Measurements from ENCODE around the gene NDUFS7.

The NDUFS7 gene

DNA sequence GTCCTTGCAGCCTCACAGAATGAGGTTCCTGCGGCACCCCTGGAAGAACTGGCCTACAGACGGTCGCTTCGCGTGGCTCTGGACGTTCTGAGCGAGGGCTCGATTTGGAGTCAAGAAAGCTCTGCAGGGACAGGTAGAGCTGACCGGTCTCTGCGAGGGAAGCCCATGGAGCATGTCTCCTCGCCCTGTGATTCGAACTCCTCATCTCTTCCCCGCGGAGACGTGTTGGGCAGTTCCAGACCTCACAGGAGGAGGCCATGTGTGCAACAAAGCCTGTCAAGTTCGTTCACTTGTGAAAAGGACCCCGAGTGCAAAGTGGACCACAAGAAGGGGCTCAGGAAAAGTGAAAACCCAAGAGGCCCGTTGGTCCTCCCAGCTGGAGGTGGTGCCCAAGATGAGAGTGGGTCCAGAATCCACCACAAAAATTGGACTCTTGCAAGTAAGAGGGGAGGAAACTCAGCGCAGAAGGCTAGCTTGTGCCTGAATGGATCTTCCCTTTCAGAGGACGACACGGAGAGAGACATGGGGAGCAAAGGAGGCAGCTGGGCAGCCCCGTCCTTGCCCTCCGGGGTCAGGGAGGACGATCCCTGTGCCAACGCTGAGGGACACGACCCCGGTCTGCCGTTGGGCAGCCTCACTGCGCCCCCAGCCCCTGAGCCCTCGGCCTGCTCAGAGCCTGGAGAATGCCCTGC lies 23.4 kb upstream of the NDUFS7 start:
- no peak for DNase-seq (ENCODE audit: insufficient read length, low spot score)
- no peak for TF ChIP-seq POLR2A (IDR thresholded peaks at IDR 0.05; ENCODE audit: low read depth, low read length)
- FAIRE-seq: no peak

DNA sequence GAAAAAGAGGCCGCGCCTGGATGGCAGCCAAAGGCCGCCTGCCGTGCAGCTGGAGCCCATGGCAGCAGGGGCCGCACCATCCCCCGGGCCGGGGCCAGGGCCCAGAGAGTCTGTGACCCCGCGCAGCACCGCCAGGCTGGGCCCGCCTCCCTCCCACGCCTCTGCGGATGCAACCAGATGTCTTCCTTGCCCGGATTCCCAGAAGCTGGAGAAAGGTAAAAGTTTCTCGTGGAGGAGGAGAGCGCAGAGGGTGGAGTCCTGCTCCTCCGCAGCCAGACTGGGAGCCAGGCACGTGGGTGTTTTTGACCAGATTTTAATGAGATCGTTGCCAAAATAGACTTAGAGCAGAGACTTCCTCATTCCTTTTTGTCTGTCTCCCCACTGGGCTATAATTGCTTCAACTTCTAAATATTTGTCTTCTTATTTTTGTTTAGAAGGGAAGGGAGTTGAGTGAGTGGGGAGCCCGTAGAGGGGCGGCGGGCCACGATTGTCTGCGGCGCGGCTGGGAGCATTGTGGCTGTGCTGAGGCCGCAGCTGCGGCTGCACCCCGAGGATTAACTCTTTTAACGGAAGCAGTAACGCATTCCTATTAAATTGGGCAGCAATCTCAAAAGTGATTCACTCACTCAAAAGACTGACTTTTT lies 22.8 kb upstream of the NDUFS7 start:
- DNase-seq (ENCODE audit: insufficient read length, low spot score): peak; percentile 36
- FAIRE-seq: no peak
- 0 out of 2 replicates have a peak, but pooled peaks have one; percentile 8 for TF ChIP-seq POLR2A (IDR thresholded peaks at IDR 0.05; ENCODE audit: low read depth, low read length)

DNA sequence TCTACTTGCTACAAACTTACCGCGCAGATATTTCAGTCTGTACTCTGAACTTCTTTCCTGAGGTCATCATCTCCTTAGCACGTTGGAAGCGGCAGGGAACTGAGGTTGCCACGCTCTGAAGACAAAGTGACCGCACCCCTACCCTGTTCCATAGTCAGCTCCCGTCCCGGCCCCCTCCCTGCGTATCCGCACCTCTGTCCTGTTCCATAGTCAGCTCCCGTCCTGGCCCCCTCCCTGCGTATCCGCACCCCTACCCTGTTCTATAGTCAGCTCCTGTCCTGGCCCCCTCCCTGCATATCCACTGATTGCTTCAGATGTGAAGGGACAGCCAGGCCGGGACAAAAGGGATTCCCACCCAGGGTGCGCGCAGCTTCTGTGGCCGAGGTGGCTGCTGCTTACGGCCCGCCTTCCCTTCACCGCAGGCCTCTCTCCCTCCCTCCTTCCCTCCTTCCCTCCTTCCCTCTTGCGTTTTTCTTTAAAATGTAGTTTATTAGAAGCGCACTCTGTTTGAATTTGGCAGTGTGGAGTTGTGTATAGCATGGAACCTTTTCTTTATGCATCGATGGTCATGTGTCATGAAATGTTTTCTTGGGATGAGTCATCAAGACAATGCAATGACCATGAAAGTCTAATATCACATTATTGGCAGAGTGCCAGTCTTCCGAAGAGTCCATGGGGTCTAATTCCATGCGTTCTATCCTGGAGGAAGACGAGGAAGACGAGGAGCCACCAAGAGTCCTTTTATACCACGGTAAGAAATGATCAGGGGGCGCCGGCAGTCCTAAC lies 21.9 kb upstream of the NDUFS7 start:
- DNase-seq (ENCODE audit: insufficient read length, low spot score) (peak; percentile 30), FAIRE-seq (no peak)
- no peak for TF ChIP-seq POLR2A (IDR thresholded peaks at IDR 0.05; ENCODE audit: low read depth, low read length)

DNA sequence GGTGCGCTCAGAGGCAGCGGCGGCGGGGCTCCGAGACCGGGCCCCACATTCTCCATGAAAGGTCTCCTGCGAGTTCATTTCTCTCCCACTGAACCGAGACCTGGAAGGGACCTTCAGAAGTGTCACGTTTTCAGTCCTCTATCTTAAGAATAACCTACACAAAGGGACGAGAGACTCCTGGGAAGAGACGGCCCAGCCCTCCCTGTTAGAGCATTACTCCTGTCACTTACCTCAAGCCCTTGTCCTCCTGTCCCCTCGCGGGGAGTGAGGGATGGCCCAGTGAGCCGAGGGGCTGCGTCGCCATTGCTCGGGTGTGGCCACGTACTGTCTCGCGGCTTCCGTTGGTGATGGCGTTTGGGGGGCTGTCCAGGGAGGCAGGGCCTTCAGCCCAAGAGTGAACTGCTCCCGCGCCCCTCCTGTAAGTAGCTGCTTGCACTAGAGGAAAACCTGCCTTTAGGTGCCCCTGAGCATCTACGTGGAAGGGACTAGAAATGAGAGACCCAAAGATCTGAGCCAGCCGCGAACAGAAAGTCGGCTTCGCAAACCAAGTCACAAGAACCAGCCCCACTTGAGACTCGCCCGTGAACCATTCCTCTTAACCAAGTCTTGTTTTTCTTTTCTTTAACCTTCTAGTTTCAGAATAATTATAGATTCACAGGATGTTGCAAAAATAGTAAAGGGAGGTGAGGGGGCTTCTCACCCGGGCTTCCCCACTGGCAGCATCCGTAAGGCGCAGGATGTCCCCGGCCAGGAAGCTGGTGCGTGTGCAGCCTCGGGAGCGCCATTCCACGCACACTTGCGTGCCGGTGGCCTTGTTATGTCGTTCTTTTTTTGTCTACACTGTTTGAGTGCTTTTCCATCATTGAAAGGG lies 21.1 kb upstream of the NDUFS7 start:
- TF ChIP-seq POLR2A (IDR thresholded peaks at IDR 0.05; ENCODE audit: low read depth, low read length): no peak
- DNase-seq (ENCODE audit: insufficient read length, low spot score) (no peak), FAIRE-seq (no peak)

- DNase-seq (ENCODE audit: insufficient read length, low spot score) (no peak), FAIRE-seq (no peak)
- no peak for TF ChIP-seq POLR2A (IDR thresholded peaks at IDR 0.05; ENCODE audit: low read depth, low read length)
Measured at GRCh38 chr19:1363599-1363998, 20.1 kb upstream of the NDUFS7 start.

DNA sequence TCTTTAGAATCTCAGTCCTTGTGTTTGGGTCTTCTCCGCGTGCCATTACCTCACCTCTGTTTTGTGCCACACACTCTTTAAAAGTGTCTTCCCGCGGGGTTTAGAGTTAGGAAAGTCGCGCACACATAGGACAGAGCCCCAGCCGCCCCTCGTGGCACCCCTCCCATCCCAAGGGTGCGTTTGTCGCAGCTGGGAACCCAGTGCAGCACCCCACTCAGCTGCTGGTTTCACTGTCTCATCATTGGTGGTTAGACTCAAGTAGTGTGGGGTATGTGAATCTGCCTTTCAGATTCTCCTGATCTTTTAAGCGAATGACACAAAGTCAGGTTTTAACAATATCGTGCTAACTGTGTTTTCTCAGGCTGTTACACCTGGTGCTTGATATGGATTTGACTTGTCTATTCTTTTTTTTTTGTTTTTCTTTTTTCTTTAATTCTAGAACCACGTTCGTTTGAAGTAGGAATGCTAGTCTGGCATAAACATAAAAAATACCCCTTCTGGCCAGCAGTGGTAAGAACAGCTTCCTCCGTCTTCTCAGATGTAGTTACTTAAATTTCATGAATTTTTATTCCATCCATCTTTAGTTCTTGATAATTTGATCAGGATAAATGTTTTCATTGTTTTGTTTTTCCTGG lies 19.5 kb upstream of the NDUFS7 start:
- TF ChIP-seq POLR2A (IDR thresholded peaks at IDR 0.05; ENCODE audit: low read depth, low read length): no peak

GRCh38 chr19:1365319-1366269 lies 18.1 kb upstream of the NDUFS7 start:
- FAIRE-seq: no peak

More for the DNA sequence above, 19.5 kb upstream of the NDUFS7 start:
- FAIRE-seq (no peak), DNase-seq (ENCODE audit: insufficient read length, low spot score) (no peak)

GRCh38 chr19:1366296-1366695 lies 17.4 kb upstream of the NDUFS7 start:
- FAIRE-seq: no peak

More at GRCh38 chr19:1365319-1366269, 18.1 kb upstream of the NDUFS7 start:
- no peak for DNase-seq (ENCODE audit: insufficient read length, low spot score)
- no peak for TF ChIP-seq POLR2A (IDR thresholded peaks at IDR 0.05; ENCODE audit: low read depth, low read length)

DNA sequence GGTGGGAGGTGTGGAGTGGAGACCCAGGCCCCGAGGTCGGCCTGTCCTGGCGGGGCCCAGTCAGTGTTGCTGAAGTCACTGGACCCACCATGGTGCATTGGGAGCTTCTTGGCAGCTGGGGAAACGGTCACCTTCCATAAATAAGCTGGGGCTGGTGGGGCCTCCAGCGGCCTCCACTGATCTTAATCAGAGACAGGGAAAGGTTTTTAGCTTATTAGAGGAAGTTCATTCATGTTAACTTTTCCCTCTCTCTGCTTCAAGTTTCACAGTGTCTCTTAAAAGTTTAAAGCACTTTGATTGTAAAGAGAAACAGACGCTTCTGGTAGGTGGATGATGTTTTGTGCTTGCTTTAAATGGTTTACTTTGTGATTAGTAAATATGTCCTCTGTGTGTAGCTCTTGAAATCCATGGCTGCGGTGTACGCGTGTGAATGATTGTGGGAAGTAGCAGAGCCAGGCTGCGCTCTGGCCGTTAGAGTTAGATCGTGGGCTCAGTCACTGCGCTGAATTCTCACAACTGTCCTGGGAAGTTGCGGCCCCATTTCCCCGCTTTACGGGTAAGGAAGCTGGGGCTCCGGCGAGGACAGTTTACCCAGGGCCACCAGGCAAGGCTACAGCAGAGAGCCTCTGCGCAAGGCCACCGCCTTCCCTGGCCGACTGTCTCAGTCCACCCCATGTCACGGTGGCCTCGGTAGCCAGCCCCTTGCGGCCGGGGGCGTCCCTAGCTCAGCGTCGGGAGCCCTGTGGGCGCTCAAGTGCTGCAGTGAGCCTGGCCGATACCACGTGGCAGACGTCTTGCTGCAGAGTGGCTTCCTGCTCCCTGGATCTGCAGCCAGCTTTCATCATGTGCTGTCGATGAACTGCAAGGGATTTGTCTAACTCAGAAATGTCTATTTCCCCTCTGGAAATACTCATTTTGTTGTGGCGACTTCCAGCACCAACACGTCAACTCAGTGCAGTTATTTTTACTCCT lies 16.5 kb upstream of the NDUFS7 start:
- DNase-seq (ENCODE audit: insufficient read length, low spot score) (no peak), FAIRE-seq (no peak)
- TF ChIP-seq POLR2A (IDR thresholded peaks at IDR 0.05; ENCODE audit: low read depth, low read length): no peak

More at GRCh38 chr19:1366296-1366695, 17.4 kb upstream of the NDUFS7 start:
- no peak for DNase-seq (ENCODE audit: insufficient read length, low spot score)
- TF ChIP-seq POLR2A (IDR thresholded peaks at IDR 0.05; ENCODE audit: low read depth, low read length): no peak

DNA sequence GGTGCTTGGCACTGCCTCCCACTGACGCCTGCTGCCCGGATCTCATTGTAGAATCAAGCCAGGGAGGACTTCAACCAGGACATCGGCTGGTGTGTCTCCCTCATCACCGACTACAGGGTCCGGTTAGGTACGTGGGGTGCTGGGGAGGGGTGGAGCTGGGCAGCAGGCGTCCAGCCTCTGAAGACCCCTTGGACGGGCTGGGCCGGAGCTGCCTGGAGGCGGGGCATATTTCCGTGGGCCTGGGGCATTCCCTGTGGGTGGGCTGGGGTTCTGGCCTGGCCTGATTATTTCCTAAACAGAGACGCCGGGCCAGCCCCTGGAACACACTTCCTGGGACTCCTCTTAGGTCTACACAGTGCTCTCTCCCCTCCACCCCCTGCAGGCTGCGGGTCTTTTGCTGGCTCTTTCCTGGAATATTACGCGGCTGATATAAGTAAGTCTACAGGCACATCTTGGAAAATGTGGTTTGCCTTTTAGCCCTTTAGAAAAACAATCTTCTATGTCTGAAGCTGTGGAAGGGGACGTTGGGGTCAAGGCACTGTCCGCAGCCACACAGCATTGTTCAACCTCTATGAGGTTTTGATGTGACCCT lies 14.4 kb upstream of the NDUFS7 start:
- DNase-seq (ENCODE audit: insufficient read length, low spot score) (no peak), FAIRE-seq (no peak)
- TF ChIP-seq POLR2A (IDR thresholded peaks at IDR 0.05; ENCODE audit: low read depth, low read length): no peak
